Measurements from ENCODE around the gene NLRC3. TPM values are rescaled to one million over a fixed set of nuclear protein-coding genes. Genes with fewer than 3 reads are reported as not detected.

Gene NLRC3
- total RNA-seq, 1 experiment from 2014 or later: 0.09 TPM

- DNase-seq (ENCODE audit: low spot score): no peak
- no peaks in the 10 kb centered on the region for H3K27me3 ChIP-seq (replicated peaks; ENCODE audit: insufficient read depth, low read depth, low read length, poor library complexity)
- ChIA-PET CTCF (interaction anchor here (0.6 kb wide), 1 partner anchor 88 kb away, joined by 9 read pairs; no protein-coding TSS in a partner anchor), POLR2A (ENCODE audit: low non-redundant PET) (no interaction called here)
- intact Hi-C loops (cut with micrococcal nuclease; ENCODE audit: unreplicated experiment): no loop called here
- no peak overlapping the region for H3K4me3 ChIP-seq (ENCODE audit: low read depth, low read length, poor library complexity, severe bottlenecking)
- no peak overlapping the region for H3K27ac ChIP-seq (ENCODE audit: low read depth, low read length, poor library complexity, severe bottlenecking)
- no peaks in the 10 kb centered on the region for H3K9me3 ChIP-seq (ENCODE audit: low read depth, low read length, poor library complexity, severe bottlenecking)
- TF ChIP-seq EZH2 (IDR thresholded peaks at IDR 0.05; ENCODE audit: borderline replicate concordance, low read depth, low read length, poor library complexity, severe bottlenecking) (no peak), CTCF (conservative IDR thresholded peaks at IDR 0.05; ENCODE audit: low read depth, low read length) (no peak)
- no TSS peak for BruUV-seq (replicated peaks)
- peaks cover 8% of the 10 kb centered on the region for H3K4me1 ChIP-seq (ENCODE audit: insufficient read depth, low read length, poor library complexity, severe bottlenecking)
- H3K36me3 ChIP-seq (ENCODE audit: insufficient read depth, low read length, poor library complexity, severe bottlenecking): no peaks in the 10 kb centered on the region
Measured at GRCh38 chr16:3575491-3575890, 1.7 kb downstream of the NLRC3 start.

GRCh38 chr16:3574195-3574594, 3.0 kb downstream of the NLRC3 start:
- BruUV-seq (replicated peaks): no TSS peak
- no peak for DNase-seq (ENCODE audit: low spot score)
- CTCF ChIA-PET: no interaction called here
- no peak for TF ChIP-seq CTCF (conservative IDR thresholded peaks at IDR 0.05; ENCODE audit: low read depth, low read length)
- no peak for TF ChIP-seq EZH2 (IDR thresholded peaks at IDR 0.05; ENCODE audit: borderline replicate concordance, low read depth, low read length, poor library complexity, severe bottlenecking)
- Histone ChIP-seq H3K4me1 (ENCODE audit: insufficient read depth, low read length, poor library complexity, severe bottlenecking) (no peaks in the 10 kb centered on the region), H3K36me3 (ENCODE audit: insufficient read depth, low read length, poor library complexity, severe bottlenecking) (no peaks in the 10 kb centered on the region), H3K27ac (ENCODE audit: low read depth, low read length, poor library complexity, severe bottlenecking) (no peak overlapping the region), H3K27me3 (replicated peaks; ENCODE audit: insufficient read depth, low read depth, low read length, poor library complexity) (no peaks in the 10 kb centered on the region), H3K9me3 (ENCODE audit: low read depth, low read length, poor library complexity, severe bottlenecking) (no peaks in the 10 kb centered on the region), H3K4me3 (ENCODE audit: low read depth, low read length, poor library complexity, severe bottlenecking) (no peak overlapping the region)
- intact Hi-C loops (cut with micrococcal nuclease; ENCODE audit: unreplicated experiment): no loop called here
- POLR2A ChIA-PET (ENCODE audit: low non-redundant PET): no interaction called here

GRCh38 chr16:3573146-3573815, 3.9 kb downstream of the NLRC3 start:
- Histone ChIP-seq H3K4me3 (ENCODE audit: low read depth, low read length, poor library complexity, severe bottlenecking) (no peak overlapping the region), H3K27me3 (replicated peaks; ENCODE audit: insufficient read depth, low read depth, low read length, poor library complexity) (no peaks in the 10 kb centered on the region), H3K27ac (ENCODE audit: low read depth, low read length, poor library complexity, severe bottlenecking) (no peak overlapping the region), H3K4me1 (ENCODE audit: insufficient read depth, low read length, poor library complexity, severe bottlenecking) (no peaks in the 10 kb centered on the region), H3K36me3 (ENCODE audit: insufficient read depth, low read length, poor library complexity, severe bottlenecking) (no peaks in the 10 kb centered on the region), H3K9me3 (ENCODE audit: low read depth, low read length, poor library complexity, severe bottlenecking) (no peaks in the 10 kb centered on the region)
- TF ChIP-seq EZH2 (IDR thresholded peaks at IDR 0.05; ENCODE audit: borderline replicate concordance, low read depth, low read length, poor library complexity, severe bottlenecking) (no peak), CTCF (conservative IDR thresholded peaks at IDR 0.05; ENCODE audit: low read depth, low read length) (no peak)
- intact Hi-C loops (cut with micrococcal nuclease; ENCODE audit: unreplicated experiment): no loop called here
- no peak for DNase-seq (ENCODE audit: low spot score)
- no TSS peak for BruUV-seq (replicated peaks)
- ChIA-PET CTCF (no interaction called here), POLR2A (ENCODE audit: low non-redundant PET) (no interaction called here)
